Measurements from ENCODE around the gene BHLHA15.

Gene BHLHA15

DNA sequence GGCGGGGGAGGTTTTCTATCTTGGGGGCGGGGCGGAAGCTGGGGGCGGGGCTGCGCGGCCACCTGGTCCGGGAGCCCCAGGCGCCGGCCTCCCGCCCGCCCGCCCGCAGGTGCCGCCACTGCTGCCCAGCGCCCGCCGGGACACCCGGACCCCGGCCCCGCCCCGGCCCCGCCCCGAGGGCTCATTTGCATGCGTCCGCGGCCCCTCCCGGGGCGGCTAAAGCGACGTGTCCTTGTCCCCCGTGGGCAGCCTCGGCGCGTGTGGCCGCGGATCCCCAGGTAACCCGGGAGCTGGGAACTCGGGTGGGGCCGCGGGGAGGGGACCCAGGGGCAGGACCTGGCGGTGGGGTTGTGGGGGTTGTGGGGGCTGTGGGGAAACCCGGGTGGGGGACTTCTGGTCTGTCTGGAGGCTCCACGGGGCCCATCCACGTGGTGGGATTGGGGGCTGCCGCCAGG, at the start of gene BHLHA15:
Gene BHLHA15 (plus strand): TSS at position 219 of the 455 bp plus-strand sequence. CDS start 871 bp downstream, outside the sequence.
- peak in 1 of 3 donors; percentile 22 for DNase-seq (ENCODE audit: low read depth in 3 of 3, low spot score in 1 of 3)

DNA sequence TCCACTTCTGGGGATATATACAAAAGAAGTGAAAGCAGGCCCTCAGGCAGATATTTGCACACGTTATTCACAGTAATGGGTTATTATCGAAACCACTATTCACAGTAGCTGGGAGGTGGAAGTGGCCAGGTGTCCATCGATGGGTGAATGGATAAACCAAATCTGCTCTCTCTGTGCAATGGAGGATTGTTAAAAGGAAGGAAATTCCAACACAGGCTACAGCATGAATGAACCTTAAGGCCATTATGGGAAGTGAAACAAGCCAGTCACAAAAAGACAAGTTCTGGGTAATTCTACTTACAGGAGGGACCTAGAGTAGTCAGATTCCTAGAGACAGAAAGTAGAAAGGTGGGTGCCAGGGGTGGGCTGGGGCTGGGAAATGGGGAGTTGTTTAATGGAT, 48.5 kb upstream of the BHLHA15 start:
- DNase-seq (ENCODE audit: low read depth in 3 of 3, low spot score in 1 of 3) = no peak

DNA sequence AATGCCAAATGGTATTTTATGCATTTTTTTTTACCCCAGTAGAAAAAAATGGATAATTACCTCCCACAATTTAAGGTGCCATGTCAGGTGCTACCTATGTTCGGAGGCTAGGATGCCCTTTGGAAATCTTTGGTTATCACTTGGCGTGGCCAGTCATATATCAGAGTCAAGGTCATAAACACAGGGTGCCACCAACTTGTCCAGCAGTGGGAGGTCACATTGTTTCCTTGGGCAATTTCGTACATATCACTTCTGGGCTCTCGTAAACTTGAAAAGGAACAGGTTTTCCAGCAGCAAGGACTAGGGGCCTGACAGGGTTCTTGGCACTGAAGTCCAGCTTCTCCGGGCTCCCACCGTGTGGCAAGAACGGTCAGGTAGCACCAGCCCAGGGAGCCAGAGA, 48.0 kb upstream of the BHLHA15 start:
- no peak for DNase-seq (ENCODE audit: low read depth in 3 of 3, low spot score in 1 of 3)

DNA sequence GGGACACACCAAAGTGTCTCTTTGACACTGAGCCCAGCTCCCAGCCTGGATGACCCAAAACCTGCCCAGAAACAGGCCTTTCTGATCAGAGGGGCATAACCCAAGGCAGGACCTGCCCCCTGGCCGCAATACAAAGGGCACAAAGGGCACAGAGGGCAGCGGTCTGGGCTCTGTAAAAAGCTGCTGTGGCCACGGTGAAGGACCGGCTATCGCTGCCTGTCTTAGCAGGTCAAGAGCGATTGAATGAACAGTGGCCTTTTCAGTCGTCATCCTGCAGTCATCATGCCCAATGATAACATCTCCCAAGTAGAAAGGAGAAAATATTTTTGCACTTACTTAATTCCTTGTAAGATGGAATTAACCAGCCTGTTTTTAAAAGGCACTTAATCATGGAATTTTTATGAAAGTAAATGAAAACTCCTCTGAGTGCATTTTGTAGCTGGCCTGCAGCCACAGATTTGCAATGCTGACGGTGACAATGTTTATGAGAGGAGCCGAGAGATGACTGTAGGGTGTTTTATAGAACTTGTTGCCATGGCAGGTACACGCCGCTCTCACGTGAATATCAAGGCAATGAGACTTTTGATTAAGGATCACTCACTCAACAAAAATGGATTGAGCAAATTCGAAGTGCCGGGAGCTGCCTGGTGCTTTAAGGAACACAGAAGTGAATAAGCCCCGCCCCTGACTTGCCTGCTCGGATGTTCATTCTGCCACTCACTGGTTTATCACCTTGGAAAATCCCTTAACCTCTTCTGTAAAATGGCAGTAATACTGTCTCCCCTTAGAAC, 47.3 kb upstream of the BHLHA15 start:
- no peak for DNase-seq (ENCODE audit: low read depth in 3 of 3, low spot score in 1 of 3)

DNA sequence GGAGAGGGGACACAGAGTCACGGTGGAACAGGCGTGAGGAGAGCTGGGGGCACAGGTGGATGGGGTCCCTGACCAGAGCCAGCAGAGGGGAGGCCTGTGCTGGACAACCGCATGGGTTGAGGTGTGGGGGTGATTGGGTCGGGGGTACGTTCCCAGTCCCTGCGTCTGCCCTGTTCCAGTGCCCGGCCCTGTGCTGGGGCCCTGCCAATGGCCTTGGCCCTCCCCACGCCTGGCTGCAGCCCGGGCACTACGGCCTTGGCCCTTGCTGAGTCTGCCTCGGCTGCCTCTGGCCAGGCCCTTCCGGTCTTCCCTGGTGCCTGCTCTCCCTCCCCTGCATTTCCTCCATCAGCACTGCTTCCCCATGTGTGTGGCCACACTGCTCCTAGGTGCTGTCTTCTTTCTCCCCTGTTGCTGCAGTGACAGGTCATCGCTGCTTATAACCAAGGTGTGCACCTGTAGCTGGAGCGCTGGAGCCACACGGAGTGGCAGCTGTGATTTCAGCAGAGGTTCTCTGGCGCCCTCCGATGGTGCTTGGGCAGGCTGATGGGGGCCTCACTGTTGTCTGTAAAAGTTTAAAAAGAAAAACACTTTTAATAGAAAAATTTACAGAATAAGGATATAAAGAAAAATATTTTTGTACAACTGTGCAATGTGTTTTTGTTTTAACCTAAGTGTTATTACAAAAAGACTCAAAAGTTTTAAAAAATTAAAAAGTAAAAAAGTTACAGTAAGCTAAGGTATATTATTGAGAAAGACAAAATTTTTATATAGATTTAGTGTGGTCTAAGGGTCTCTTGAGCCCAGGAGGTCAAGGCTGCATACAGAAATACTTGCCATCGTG, 45.2 kb upstream of the BHLHA15 start:
- DNase-seq (ENCODE audit: low read depth in 3 of 3, low spot score in 1 of 3) = peak in 1 of 3 donors; percentile 25

DNA sequence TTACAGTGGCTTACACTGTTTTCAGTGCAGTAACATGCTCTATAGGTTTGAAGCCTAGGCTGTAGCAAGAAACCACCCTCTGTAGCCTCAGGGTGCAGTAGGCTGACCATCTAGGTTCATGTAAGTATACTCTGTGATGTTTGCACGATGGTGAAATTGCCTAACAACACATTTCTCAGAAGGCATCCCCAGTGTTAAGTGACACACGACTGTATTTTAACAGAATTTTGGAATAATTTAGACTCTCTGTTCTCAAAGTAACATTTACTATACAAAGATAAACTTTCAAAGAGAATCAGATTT, 44.6 kb upstream of the BHLHA15 start:
- DNase-seq (ENCODE audit: low read depth in 3 of 3, low spot score in 1 of 3) = no peak

DNA sequence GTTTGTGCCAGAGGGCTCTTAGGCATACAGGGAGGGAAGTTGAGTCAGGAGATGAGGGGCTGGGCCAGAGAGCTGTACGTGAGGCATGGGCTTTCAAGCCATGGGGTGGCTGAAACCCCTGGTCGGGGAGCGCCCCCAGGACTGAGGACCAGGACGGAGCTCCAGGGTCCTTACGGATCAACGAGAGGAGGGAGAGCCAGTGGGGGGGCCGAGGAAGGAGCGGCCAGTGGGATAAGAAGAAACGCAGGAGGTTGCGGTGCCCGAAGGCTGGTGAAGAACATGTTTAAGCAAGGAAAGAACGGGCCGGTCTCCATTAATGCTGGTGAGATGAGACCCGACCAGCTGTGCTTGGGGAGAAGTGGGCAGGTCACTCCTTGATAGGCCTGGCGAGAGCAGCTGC, 43.6 kb upstream of the BHLHA15 start:
- no peak for DNase-seq (ENCODE audit: low read depth in 3 of 3, low spot score in 1 of 3)

DNA sequence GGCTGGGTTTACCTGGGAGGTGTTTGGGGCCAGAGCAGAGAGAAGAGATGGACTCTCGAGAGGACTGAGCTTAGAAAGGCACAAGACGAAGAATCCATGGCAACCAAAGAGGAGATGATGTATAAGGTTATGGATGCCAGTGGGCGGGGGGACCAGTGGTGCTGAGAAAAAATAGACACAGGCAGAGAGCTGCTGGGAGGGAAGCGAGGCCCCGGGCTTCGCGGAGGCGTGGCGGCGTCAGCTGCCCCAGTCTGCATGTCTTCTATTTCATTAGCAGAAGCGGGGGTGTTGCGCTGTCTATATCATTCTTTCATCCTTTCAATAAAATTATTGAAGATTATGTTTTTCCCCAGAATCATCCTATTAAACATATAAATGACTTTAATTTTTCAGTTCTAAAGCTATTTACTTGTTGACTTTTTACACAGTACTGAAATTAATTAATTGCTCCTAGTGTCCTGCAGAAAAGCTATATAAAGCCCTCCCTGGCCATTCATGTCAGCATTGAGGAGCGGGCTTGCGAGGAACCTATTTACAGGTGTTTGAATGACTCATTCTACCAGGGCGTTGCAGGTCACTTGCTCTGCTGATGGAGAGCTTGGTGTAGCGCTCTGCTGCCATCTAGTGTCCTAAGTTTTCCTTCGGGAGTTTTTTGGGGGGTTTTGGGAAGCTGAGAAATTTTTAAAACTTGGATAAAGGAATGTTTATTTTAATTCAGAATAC, 42.9 kb upstream of the BHLHA15 start:
- DNase-seq (ENCODE audit: low read depth in 3 of 3, low spot score in 1 of 3) = peak; percentile 21 to 46 (median 27)

DNA sequence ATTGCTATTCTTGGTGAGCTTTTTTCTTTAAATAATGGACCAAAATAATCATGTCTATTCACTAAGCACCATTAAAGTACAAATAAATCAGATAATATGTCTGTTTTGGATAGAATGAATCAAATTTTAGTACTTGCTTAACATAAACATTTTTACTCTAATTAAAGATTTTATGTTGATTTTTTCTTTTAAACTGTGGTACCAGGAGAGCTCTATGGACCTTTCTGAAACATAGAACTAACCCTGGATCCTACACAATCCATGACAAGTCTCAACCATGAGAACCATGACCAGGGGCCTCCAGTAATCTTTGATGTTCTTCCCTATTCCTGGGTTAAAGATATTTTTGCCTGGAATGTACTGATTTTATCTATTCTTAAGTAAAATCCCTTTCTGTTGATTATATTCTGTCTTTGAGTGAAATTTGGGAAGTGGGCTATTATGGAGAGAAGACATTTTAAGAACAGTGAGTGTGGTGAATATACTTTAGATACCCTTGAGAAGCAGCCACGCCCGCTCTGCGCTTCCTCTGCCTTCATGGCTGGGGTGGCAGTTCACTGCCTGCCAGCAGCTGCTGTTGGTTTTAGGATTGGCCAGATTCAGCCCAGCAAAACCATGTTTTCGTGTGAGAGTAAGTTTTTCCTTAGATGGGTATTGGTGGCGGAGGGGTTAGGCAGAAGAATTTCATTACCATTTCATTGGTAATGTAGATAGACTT, 42.2 kb upstream of the BHLHA15 start:
- DNase-seq (ENCODE audit: low read depth in 3 of 3, low spot score in 1 of 3) = no peak

DNA sequence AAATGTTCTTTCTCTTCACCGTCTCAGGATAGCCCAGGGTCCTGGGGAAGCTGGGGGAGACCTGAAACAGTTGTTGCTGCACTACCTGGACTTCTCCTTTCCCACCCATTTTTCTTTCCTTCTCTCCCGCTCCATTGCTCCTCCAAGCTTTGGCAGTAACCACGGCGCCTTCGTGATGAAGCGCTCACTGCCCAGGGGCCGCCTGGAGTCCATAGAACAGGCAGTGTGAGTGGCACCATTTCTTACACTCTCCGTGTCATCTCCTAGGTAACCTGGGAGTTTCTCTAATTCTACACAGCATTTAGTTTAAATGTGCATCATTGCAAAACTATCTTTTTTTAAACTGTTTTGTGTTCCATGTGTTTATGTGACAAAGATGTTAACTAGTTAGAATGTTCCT, 40.3 kb upstream of the BHLHA15 start:
- no peak for DNase-seq (ENCODE audit: low read depth in 3 of 3, low spot score in 1 of 3)

DNA sequence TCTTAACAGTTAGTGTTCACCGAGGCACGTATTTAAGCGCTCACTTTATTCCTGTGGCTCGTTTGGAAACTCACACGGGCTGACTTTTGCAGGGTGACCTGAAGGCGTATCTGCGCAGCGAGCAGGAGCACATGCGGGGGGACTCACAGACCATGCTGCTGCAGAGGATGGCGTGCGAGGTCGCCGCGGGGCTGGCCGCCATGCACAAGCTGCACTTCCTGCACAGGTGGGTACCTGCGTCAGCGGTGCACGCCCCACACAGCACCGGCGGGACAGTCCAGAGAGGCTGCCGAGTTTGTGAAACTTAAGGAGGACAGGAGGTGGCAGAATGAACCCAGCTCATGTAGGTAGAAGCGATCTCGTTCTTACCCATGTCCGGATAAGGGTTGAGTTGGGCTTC, 39.8 kb upstream of the BHLHA15 start:
- DNase-seq (ENCODE audit: low read depth in 3 of 3, low spot score in 1 of 3) = no peak

DNA sequence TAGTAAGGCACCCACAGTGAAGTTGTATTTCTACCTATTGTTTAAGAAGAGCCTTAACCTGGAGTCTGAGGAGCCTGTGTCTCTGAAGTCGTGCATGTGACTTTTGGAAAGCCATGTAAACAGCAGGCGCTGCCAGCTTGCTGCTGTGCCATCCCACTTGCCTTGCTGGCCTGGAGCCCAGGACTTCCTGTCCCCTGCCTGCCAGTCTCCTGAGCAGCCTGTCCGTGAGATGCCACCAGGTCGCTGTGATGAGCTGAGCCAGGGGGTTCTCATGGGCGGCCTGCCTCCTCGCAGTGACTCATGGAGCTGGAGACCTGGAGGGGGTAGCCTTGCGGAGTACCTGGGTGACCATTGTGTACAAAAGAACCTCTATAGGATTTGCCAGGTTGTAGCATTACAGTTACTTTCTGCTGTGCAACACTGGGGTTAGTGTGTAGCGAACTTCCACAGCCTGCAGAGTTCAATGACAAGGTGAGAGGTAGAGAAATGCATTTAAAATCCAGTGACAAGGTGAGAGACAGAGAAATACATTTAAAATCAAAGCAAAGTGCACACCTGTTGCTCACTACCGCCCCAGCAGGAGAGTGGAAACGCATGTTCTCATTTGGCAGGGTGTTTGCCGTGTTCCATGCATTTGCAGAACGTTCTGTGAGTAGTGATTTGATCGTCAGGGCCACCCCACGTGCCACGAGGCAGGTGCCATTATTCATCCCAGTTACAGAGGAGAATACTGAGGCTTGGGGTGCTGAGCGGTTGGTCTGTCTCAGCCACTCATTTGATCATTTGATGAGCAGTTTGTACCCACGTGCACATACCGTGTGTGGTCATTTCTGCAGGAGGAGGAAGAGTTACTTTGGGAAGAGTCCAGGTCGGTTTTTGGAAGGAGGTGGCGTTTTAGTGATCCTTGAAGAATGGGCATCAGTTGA, 36.6 kb upstream of the BHLHA15 start:
- no peak for DNase-seq (ENCODE audit: low read depth in 3 of 3, low spot score in 1 of 3)

DNA sequence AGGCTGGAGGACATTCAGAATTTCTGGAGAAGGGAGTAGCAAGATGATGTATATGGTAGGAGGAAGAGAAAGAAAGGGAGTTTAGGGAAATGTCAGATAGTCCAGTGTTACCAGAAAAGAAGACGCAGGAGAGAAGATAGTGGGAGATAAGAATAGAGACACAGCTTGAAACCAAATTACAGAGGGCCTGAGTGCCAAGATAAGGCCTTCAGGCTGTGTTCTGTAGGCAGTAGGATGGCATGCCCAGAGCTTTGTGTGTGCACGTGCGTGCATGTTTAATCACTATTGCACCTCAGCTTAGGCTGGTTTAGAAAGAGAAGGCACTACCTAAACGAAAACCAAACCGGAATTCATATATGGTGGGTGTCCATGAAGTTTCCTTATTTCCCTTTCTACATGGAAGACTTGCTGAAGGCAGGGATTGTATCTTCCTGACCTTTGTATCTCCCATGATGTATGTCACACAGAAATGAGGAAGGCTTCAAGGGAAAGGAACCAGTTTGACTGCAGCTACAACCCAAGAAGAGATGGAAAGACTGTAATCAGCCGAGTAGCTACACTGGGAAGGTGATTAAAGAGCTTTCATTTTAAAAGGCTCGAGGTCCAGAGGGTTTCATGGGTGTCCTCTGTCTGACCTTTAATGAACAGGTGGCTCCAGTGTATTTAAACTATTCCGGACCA, 35.8 kb upstream of the BHLHA15 start:
- DNase-seq (ENCODE audit: low read depth in 3 of 3, low spot score in 1 of 3) = no peak

DNA sequence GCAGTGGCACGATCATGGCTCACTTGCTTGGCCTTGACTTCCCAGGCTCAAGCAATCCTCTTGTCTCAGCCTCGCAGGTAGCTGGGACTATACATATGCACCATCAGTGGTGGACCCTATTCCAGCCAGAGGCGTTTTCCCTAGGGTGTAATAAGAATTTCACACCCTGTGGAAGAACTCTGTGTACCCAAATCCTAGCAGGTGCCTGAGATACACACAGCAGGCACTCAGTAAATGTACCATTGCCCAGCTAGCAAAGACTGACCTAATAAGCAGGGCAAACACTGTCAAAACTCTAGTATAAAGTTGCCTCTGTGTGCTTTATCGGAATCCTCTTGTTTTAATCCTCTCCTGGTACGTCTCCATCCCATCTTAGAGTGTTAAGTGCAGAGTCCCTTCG, 33.7 kb upstream of the BHLHA15 start:
- no peak for DNase-seq (ENCODE audit: low read depth in 3 of 3, low spot score in 1 of 3)

DNA sequence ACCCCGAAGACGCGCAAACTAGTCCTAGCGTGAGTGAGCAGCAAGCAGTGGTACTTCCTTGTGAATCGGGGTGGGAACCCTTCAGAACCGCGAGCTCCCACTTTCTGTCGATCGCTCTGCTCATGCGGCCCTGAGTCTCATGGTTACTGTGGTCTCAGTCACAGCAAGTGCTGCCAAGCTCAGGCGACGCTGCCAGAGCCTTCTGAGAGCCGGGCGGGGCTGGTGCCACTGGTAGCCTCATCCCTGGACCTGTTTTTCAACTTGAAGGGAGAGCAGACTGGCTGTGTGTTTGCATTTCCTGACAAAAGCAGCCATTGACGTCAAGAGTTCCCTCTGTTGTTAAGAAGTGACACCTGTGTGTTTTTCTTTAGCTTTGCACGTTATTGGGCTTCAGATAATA, 32.9 kb upstream of the BHLHA15 start:
- DNase-seq (ENCODE audit: low read depth in 3 of 3, low spot score in 1 of 3) = no peak

DNA sequence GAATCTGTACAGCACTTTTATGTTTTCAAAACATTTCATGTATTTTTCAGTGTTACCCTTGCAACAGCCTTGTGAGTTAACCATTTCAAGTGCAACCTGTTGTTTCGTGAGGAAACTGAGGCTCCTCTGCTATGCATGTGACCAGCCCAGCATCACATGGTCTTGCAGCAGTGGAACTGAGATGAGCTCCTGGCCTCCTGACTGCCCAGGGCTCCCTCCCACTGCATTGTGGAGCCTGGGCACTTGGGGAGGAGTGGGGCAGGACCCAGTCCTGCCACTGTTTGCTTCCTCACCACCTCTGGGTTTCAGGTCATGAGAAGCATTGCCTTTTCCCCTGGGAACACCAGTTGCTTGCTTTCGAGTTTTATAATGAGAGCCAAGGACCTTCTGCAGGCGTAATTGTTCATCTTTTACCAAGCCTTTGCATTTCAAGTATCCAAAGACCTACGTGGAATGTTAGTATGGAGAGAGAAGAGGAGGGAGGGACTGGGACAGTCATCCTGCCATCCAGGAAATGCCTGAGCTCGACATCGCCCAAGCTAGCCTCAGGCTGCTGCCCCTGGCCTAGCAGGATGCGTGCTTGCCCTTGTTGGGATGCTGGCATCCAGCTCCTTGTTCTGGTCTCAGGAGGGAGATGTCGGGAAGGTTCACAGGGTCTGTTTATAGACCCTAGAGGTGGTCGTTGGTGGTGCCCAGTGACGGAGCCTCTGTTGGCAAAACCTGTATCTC, 32.3 kb upstream of the BHLHA15 start:
- DNase-seq (ENCODE audit: low read depth in 3 of 3, low spot score in 1 of 3) = no peak

DNA sequence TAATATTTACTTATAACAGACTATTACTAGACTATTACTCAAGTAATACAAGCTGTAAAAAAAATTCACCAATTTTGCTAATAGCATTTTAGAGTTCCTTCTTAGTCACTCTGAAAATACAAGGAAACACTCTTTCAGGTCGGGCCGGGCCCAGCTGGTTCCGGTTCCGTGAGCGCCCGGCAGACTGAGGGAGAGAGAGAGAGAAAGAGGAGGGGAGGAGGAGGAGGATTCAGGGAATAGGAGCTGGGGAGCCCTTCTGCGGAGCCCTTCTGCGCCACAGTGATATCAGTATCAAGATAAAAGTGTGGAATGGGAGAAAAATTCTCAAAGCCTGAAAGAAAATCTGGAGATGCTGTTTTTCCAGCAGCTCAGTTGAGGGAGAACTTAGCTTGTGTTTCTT, 30.5 kb upstream of the BHLHA15 start:
- DNase-seq (ENCODE audit: low read depth in 3 of 3, low spot score in 1 of 3) = no peak

DNA sequence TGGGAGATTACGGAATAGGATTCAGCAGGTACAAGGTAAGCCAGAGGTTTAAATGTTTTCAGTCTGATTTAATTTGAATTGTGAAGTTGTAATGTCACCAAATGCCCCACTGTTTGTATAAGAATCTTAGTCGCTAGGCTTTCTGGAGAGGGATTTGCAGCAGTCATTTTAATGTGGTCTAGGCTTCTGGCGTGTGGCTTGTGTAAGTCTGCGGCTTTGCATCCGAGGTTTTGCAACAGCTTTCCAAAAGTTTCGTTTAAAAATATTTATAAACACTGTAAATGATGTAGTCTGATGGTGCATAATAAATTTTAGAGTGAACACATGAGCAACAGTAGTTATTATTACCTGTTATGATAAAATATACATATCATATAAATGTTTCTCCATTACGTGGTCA, 26.1 kb upstream of the BHLHA15 start:
- DNase-seq (ENCODE audit: low read depth in 3 of 3, low spot score in 1 of 3) = no peak

Data from stimulated activated CD4-positive, alpha-beta T cell treated with anti-CD3 and anti-CD28 coated beads, TNF-alpha, amount 100 ng/mL, for 1 hour (primary cell).